OCI-LY3 (cell line): ENCODE measurements around the gene MRPL55.

Experiments
- EZH2phosphoT487 ChIP-seq: fragments of 200-600 bp; shearing (Covaris generic); IDR thresholded peaks from 2 replicates; pipeline ENCODE4 v1.6.1; 2018; ENCODE audit warnings: antibody characterized with exemption, mixed run types, low read depth
- TF ChIP-seq, protein P1 (sequence below): fragments of 200-600, 300-600 bp; sonication (generic); IDR thresholded peaks from 2 replicates; pipeline ENCODE4 v1.5.1; 2014; ENCODE audit warnings: antibody characterized with exemption, low read length, low read depth

DNA sequence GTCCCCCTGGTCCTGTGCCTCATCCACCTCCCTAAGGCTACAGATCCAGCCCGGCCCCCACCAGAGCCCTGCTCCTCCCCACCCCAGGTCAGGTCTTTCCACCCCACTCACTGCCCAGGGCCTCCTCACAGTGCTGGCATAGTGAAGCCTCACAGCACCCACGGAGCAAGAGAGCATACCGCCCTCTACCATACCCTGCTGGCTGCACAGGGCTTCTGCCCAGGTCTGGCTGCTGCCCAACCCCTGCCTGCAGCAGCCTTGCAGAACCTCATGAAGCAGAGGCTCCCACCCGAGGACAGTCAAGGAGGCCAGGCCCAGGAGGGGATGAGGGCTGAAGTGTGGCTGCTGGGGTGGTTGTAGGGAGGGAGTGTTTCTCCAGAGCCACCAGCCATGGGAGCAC lies 46.3 kb downstream of the MRPL55 start:
- TF ChIP-seq, protein P1, sequence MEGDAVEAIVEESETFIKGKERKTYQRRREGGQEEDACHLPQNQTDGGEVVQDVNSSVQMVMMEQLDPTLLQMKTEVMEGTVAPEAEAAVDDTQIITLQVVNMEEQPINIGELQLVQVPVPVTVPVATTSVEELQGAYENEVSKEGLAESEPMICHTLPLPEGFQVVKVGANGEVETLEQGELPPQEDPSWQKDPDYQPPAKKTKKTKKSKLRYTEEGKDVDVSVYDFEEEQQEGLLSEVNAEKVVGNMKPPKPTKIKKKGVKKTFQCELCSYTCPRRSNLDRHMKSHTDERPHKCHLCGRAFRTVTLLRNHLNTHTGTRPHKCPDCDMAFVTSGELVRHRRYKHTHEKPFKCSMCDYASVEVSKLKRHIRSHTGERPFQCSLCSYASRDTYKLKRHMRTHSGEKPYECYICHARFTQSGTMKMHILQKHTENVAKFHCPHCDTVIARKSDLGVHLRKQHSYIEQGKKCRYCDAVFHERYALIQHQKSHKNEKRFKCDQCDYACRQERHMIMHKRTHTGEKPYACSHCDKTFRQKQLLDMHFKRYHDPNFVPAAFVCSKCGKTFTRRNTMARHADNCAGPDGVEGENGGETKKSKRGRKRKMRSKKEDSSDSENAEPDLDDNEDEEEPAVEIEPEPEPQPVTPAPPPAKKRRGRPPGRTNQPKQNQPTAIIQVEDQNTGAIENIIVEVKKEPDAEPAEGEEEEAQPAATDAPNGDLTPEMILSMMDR, result no peak
- no peak for TF ChIP-seq EZH2phosphoT487
